ENCODE measurements around the gene MAST2.

DNA sequence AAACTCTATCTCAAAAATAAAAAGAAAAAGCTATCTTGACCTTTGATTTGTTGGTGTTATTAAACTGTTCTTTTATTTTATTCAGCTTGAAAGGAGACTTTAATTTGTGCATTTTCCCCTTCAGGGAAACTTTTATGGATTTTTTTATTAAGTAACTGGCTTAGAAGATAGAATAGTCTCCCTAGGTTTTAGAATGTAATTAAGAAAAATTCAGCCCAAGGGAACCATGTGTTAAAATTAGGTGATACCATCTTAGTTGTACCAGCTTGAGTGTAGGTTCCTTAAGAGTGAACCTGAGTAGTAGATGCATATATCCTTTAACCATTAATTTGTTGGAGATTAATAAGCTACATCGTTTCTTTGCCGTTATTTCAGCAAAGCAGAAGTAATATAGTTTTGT, 11.4 kb downstream of the MAST2 start:
- TF ChIP-seq, protein P1, sequence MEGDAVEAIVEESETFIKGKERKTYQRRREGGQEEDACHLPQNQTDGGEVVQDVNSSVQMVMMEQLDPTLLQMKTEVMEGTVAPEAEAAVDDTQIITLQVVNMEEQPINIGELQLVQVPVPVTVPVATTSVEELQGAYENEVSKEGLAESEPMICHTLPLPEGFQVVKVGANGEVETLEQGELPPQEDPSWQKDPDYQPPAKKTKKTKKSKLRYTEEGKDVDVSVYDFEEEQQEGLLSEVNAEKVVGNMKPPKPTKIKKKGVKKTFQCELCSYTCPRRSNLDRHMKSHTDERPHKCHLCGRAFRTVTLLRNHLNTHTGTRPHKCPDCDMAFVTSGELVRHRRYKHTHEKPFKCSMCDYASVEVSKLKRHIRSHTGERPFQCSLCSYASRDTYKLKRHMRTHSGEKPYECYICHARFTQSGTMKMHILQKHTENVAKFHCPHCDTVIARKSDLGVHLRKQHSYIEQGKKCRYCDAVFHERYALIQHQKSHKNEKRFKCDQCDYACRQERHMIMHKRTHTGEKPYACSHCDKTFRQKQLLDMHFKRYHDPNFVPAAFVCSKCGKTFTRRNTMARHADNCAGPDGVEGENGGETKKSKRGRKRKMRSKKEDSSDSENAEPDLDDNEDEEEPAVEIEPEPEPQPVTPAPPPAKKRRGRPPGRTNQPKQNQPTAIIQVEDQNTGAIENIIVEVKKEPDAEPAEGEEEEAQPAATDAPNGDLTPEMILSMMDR (conservative IDR thresholded peaks at IDR 0.05): no peak
- TF ChIP-seq ZFX (IDR thresholded peaks at IDR 0.05): no peak

All from C4-2B (cell line).